ENCODE data around the gene PTCH1.

Gene PTCH1

GRCh38 chr9:95437559-95437958, 79.2 kb downstream of the PTCH1 start:
- DNase-seq: no peak

- no peak for DNase-seq
Observed at GRCh38 chr9:95436416-95436815, 80.4 kb downstream of the PTCH1 start.

GRCh38 chr9:95435074-95435728, 81.6 kb downstream of the PTCH1 start:
- DNase-seq: no peak

- DNase-seq: no peak
Observed at GRCh38 chr9:95434116-95435073, 82.4 kb downstream of the PTCH1 start.

- DNase-seq: no peak
Observed at GRCh38 chr9:95433096-95433819, 83.5 kb downstream of the PTCH1 start.

- DNase-seq: no peak
Observed at GRCh38 chr9:95431286-95431685, 85.5 kb downstream of the PTCH1 start.

DNA sequence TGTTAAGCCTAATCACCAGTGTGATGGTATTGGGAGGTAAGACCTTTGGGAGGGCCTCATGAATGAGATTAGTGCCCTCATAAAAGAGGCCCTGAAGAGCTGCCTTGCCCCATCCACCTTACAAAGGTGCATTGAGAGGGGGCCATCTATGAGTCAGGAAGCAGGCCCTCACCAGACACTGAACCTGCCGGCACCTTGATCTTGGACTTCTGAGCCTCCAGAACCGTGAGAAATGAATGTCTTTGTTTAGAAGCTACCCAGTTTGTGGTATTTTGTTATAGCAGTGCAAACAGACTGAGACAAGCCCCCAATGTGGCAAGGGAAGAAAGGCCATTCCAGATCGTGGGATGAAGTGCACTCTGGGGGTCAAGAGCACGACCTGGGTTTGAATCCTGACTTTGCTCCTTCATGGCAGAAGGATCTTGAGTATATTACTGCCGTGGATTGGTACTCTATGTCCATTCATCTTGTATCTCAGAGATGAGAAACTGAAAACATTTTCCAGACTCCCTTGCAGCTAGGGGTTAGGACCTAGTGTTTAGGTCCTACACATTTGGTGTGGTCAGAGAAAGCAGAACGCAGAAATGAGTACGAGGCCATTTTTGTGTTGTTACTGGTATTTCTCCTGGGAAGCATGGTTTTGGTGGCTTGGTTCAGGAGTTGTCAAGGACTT, 86.7 kb downstream of the PTCH1 start:
- no peak for DNase-seq

GRCh38 chr9:95429096-95429495, 87.7 kb downstream of the PTCH1 start:
- no peak for DNase-seq

DNA sequence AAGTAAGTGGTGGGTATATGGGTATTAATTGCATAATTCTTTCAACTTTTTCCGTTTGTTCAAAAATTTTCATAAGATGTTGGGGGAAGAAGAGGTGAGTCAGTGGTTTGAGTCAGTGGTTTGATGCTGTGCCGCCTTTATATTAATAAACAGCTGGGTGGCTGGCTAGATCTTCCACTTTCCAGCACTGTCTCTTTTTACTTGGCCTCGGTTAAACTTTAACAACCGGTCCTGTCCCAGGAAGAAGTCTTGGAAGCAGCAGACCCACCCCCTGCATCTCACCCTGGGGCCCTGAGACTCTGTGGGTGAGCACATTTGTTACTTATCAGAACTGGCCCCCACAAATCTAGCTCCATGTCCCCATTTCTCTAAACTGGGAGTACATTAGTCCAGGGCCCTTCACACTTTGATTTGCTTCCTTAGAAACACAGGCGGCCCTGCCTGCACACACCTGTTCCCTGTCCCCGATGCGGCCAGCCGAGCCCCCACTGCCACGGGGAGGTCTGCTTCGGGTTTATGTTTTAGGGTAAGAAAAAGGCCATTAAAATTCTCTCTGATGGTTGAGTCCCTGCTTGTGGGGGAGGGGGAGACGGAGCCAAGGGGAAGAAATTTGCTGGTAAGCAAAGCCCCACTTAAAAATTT, 90.7 kb downstream of the PTCH1 start:
- no peak for DNase-seq

DNA sequence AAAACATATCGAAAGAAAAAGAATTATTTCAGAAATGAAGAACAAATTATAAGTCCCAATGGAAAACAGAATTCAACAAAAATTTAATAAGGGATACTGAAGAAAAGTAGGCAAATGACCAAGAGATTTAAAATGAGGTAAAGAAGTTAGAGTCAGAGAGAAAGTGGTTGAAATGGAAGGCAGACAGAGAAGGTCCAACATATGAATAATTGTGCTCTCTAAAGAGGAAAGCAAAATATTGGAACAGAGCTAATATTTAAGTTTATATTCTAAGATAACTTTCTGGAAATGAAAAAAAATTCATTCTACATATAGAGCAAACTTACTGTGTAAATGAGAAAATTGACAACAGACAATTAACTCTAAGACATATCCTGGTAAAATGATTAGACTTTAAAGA, 94.1 kb downstream of the PTCH1 start:
- no peak for DNase-seq

DNA sequence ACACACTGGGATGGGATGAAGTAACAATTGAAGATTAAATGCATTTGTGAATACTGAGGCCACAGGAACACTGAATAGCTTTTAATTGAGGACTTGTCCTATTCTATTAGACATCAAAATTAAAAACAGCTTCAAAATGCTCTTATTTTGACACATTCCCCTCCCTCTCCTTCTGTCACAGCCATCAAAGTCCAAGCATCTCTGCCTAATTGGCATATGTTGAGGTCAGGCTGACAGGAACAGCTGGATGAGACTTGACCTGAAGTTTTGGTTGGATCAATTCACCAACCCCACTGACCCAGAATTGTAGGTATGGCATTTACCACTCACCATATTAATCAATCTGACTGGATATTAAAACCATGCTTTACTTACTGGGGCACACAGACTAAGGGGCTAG, 96.3 kb downstream of the PTCH1 start:
- no peak for DNase-seq

DNA sequence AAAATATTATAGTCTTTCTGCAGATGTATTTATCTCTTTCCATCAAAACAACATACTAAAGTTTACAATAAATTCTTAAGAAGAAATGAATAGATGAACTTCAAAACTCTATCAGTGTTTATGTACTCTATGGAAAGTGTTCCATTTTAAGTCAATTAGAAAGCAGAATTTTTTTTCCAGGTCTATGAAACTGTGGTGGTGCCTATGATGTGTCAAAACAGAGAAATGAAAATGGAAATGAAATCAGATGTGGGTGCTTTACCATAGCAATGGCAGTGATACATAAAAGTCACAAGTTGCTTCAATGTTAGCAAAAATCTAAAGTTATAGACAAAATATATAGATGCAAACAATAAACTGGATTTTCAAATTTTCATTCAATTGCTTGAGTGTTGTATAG, 97.3 kb downstream of the PTCH1 start:
- no peak for DNase-seq

- DNase-seq: no peak
Observed at GRCh38 chr9:95415158-95415557, 101.6 kb downstream of the PTCH1 start.

DNA sequence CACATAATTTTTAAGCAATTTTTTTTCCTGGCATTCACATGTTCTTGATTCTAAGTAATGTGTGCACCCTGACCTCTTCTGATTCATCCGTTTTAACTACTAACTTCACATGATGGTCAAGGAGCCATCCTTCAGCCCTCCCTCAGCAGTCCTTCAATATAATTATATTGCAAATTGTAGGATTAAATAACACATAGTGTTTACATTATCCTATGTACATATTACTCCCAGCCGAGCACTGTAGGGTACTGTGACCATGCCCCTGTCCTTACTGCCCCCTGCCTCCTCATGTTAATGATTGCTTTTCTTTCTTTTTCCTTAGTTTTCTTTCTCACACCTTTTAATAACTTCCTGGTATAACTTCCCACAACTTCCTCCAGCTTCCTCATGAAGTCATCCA, 103.0 kb downstream of the PTCH1 start:
- no peak for DNase-seq

DNA sequence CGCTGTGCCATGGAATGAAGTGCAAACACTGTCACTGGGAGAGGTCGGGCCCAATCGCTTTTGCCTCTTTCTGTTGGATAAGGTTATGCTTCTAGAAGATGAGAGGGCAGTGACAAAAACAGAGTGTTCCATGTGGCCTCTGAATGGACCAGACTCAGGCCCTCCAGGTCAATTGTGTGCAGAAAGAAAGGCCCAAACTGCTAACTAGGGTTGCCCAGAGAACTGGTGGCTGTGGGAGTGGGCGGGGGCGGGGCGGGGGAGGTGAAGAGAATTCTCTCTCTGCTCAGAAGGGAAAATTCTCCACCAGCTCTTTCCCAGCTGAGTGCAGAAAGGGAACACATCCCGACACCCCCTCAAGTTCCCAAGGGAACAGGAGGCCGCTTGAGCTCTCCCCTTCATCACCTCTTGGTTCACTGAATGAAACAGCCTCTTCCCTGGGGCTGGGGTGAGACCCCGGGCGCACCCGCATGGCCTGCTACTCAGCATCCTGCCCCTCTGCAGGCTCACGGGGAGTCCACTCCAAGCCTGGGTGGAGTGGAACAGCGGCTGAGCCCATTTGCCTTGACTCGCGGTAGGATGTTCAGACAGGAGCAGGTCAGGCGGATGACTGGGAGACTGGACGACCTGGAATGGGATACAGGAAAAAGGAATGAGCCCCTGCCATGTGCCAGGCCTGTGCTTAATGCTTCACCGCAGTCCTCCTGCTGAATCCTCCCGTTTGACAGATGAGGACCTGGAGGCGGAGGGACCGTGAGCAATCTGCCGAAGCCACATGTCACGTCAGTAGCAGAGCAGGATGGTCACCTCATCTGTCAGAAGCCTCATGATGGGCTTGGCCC, 105.5 kb downstream of the PTCH1 start:
- DNase-seq: no peak

- no peak for DNase-seq
Observed at GRCh38 chr9:95409650-95410426, 106.9 kb downstream of the PTCH1 start.

GRCh38 chr9:95407524-95407923, 109.2 kb downstream of the PTCH1 start:
- DNase-seq: no peak

DNA sequence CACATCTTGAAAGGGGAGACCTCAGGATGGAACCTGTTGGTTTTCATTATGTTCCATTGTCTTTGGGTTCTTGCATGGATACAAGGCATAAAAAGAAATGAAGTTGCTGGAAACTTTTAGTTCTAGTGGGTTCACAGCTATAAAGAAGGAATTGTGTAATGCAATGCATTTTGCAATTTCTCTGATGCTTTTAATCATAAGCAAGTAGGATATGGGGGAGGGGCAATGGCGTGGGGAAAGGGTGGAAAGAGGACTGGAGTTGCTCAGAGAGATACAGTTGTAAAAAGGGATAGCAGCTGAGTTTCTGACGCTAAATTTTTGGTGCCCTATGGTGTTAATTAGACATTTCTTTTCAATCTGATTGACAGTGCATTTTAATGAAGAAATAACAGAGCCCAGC, 110.7 kb downstream of the PTCH1 start:
- no peak for DNase-seq

DNA sequence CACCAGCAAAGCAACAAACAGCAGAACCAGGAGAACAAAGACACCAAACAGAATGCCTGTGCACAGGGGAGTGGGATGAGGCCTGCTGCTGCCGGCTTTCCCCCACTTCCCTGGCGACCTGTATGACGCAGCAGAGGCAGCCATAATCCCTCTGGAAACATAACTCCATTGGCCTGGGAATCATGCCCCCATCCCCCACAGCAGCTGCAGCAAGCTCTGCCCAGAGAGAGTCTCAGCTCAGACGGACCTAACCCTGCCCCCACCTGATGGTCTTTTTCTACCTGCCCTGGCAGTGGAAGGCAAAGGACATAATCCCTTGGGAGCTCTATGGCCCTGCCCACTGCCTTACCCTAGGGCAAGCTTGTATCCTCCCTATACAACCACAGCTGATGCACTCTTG, 117.5 kb downstream of the PTCH1 start:
- no peak for DNase-seq
